HCT116 (cell line): ENCODE data around the gene ARHGAP42. TPM values are rescaled to one million over a fixed set of nuclear protein-coding genes. Genes with fewer than 3 reads are reported as not detected.

Experiments used
- ATAC-seq: fragments of 200-7000 bp; cut with Tn5 transposase; 2 replicates; pipeline ENCODE4 v1.9.1; 2020; ENCODE audit warnings: mild to moderate bottlenecking, moderate library complexity
- BruUV-seq: library from RNA; stranded (reverse); fragments of 400-500 nt; replicated peaks from 2 replicates; lab custom pipeline; 2021; lab: Mats Ljungman, UMichigan
- CTCF ChIA-PET: fragments of 300-600 bp; sonication (Branson Sonifier 250); formaldehyde crosslinking; loops from one replicate; lab custom pipeline; 2021; ENCODE audit warnings: antibody characterized with exemption; lab: Charles Lee
- POLR2A ChIA-PET: fragments of 300-600, 350-600 bp; sonication (Branson Sonifier 250); formaldehyde crosslinking; loops from one replicate; lab custom pipeline; 2021; ENCODE audit warnings: antibody characterized with exemption; lab: Charles Lee
- RAD21 ChIA-PET, 2 experiments: fragments of 300-600 bp; sonication (Branson Sonifier 250); formaldehyde crosslinking; loops; one replicate each; lab custom pipeline; 2023; ENCODE audit warnings: low total read pairs in 2 of 2; ENCODE audit not compliant: uncharacterized antibody in 2 of 2, unreplicated experiment in 2 of 2, low non-redundant PET in 1 of 2; lab: Charles Lee
- DNase-seq: peaks from one replicate; pipeline ENCODE4 v3.0.0-alpha.2; 2010; ENCODE audit warnings: low read depth, low spot score
- H2AFZ ChIP-seq: fragments of 200-600 bp; shearing (Covaris generic), sonication (generic); 2 replicates; pipeline ENCODE4 v1.6.1; 2017; ENCODE audit warnings: low read depth, mixed run types, mixed read lengths, antibody characterized with exemption, low read length; ENCODE audit not compliant: poor library complexity, severe bottlenecking
- H3K27ac ChIP-seq: 2 replicates; pipeline ENCODE4 v1.5.1; 2012; ENCODE audit warnings: low read depth, low read length
- H3K27me3 ChIP-seq: fragments of 200-600 bp; sonication (generic); 2 replicates; pipeline ENCODE4 v1.6.1; 2016; ENCODE audit warnings: mixed run types, low read length, mixed read lengths; ENCODE audit not compliant: insufficient read depth
- H3K36me3 ChIP-seq, 2 experiments: fragments of 200-500 bp in 1 of 2; fragments of 200-600 bp in 1 of 2; sonication (Bioruptor generic) in 1 of 2; sonication (generic) in 1 of 2; 2 replicates each; pipeline versions ENCODE4 v1.5.1 to v1.6.1; 2014 to 2016; ENCODE audit warnings: low read length in 2 of 2, inconsistent platforms in 1 of 2, mixed read lengths in 1 of 2, mixed run types in 1 of 2; ENCODE audit not compliant: insufficient read depth in 2 of 2, control insufficient read depth in 1 of 2
- H3K4me1 ChIP-seq, 2 experiments: fragments of 200-600 bp in 1 of 2; sonication (generic) in 1 of 2; 2 replicates each; pipeline versions ENCODE4 v1.5.1 to v1.6.1; 2012 to 2017; ENCODE audit warnings: low read length in 2 of 2, inconsistent platforms in 1 of 2, mild to moderate bottlenecking in 1 of 2, mixed read lengths in 1 of 2, mixed run types in 1 of 2, moderate library complexity in 1 of 2; ENCODE audit not compliant: insufficient read depth in 2 of 2, control insufficient read depth in 1 of 2
- H3K4me2 ChIP-seq: fragments of 200-600 bp; sonication (generic); 2 replicates; pipeline ENCODE4 v1.6.1; 2017; ENCODE audit warnings: mixed run types, low read length, mixed read lengths
- H3K4me3 ChIP-seq, 2 experiments: fragments of 200-600 bp in 1 of 2; sonication (generic) in 1 of 2; replicated peaks in 1 of 2; 2 replicates each; pipeline ENCODE4 v1.5.1; 2011 to 2016; ENCODE audit warnings: low read length in 2 of 2, control low read depth in 1 of 2, low read depth in 1 of 2, mild to moderate bottlenecking in 1 of 2, mixed read lengths in 1 of 2, mixed run types in 1 of 2
- H3K79me2 ChIP-seq: fragments of 200-600 bp; sonication (generic); 2 replicates; pipeline ENCODE4 v1.6.1; 2017; ENCODE audit warnings: mild to moderate bottlenecking, mixed run types, low read length, moderate library complexity, mixed read lengths; ENCODE audit not compliant: insufficient read depth
- H3K9ac ChIP-seq: fragments of 200-600 bp; sonication (generic); 2 replicates; pipeline ENCODE4 v1.6.1; 2016; ENCODE audit warnings: low read length, mixed read lengths
- H3K9me2 ChIP-seq: fragments of 200-600 bp; sonication (generic), shearing (Covaris generic); 2 replicates; pipeline ENCODE4 v1.6.1; 2017; ENCODE audit warnings: mixed run types, mild to moderate bottlenecking, moderate library complexity; ENCODE audit not compliant: insufficient read depth
- H3K9me3 ChIP-seq, 2 experiments: fragments of 200-500 bp in 1 of 2; fragments of 200-600 bp in 1 of 2; sonication (Bioruptor generic) in 1 of 2; sonication (generic) in 1 of 2; 2 replicates each; pipeline ENCODE4 v1.6.1; 2014 to 2017; ENCODE audit warnings: low read length in 2 of 2, mixed read lengths in 2 of 2, inconsistent platforms in 1 of 2, low read depth in 1 of 2, mild to moderate bottlenecking in 1 of 2, mixed run types in 1 of 2, moderate library complexity in 1 of 2; ENCODE audit not compliant: control insufficient read depth in 1 of 2, insufficient read depth in 1 of 2
- H4K20me1 ChIP-seq: fragments of 200-600 bp; sonication (generic), shearing (Covaris generic); 2 replicates; pipeline ENCODE4 v1.6.1; 2017; ENCODE audit warnings: mixed run types, mild to moderate bottlenecking, moderate library complexity; ENCODE audit not compliant: insufficient read depth
- ATF3 ChIP-seq: IDR thresholded peaks from 2 replicates; pipeline ENCODE4 v1.6.1; 2012
- EGR1 ChIP-seq: IDR thresholded peaks from 2 replicates; pipeline ENCODE4 v1.6.1; 2012; ENCODE audit warnings: low read depth
- EZH2 ChIP-seq: fragments of 200-600 bp; sonication (generic); IDR thresholded peaks from 2 replicates; pipeline ENCODE4 v1.6.1; 2017; ENCODE audit warnings: antibody characterized with exemption, mixed run types
- POLR2A ChIP-seq: IDR thresholded peaks from 2 replicates; pipeline ENCODE4 v1.7.0; 2011; ENCODE audit warnings: borderline replicate concordance; ENCODE audit not compliant: insufficient read depth, insufficient read length; ENCODE audit errors: extremely low read depth
- REST ChIP-seq: IDR thresholded peaks from 2 replicates; pipeline ENCODE4 v1.6.1; 2012; ENCODE audit warnings: low read depth
- SP1 ChIP-seq: IDR thresholded peaks from 2 replicates; pipeline ENCODE4 v1.6.1; 2012; ENCODE audit warnings: low read depth
- SRF ChIP-seq: IDR thresholded peaks from 2 replicates; pipeline ENCODE4 v1.6.1; 2012; ENCODE audit warnings: low read depth
- ZNF274 ChIP-seq: fragments of 200-500 bp; sonication (Bioruptor generic); IDR thresholded peaks from 2 replicates; pipeline ENCODE4 v1.6.1; 2014; ENCODE audit warnings: mild to moderate bottlenecking, low read depth, low read length, inconsistent platforms
- intact Hi-C: fragments of 100-400 bp; cut with micrococcal nuclease; formaldehyde crosslinking; loops from 2 replicates; pipeline ENCODE4 v1.10.0; 2022
- total RNA-seq: library from RNA; stranded (reverse); gene quantifications from one replicate; pipeline ENCODE4 v1.2.1, GENCODE V29; 2021; ENCODE audit not compliant: unreplicated experiment
- TF ChIP-seq, protein P1 (sequence below): IDR thresholded peaks from 2 replicates; pipeline ENCODE4 v1.6.1; 2011; ENCODE audit warnings: mild to moderate bottlenecking, low read length, moderate library complexity; ENCODE audit not compliant: insufficient replicate concordance; ENCODE audit errors: extremely low read depth
- TF ChIP-seq, protein P2 (sequence below): IDR thresholded peaks from 2 replicates; pipeline ENCODE4 v1.6.1; 2012
- TF ChIP-seq, protein P3 (sequence below), 3 experiments: fragments of 200-600 bp in 1 of 3; sonication (generic) in 1 of 3; IDR thresholded peaks in 2 of 3; conservative IDR thresholded peaks in 1 of 3; 2 replicates each; pipeline ENCODE4 v1.5.1; 2012 to 2017; ENCODE audit warnings: low read depth in 2 of 3, low read length in 2 of 3, antibody characterized with exemption in 1 of 3, borderline replicate concordance in 1 of 3, control low read depth in 1 of 3, mild to moderate bottlenecking in 1 of 3, mixed read lengths in 1 of 3, mixed run types in 1 of 3, moderate library complexity in 1 of 3; ENCODE audit not compliant: insufficient read depth in 1 of 3

ARHGAP42 gene
- total RNA-seq, 1 experiment from 2014 or later = 12.3 TPM

DNA sequence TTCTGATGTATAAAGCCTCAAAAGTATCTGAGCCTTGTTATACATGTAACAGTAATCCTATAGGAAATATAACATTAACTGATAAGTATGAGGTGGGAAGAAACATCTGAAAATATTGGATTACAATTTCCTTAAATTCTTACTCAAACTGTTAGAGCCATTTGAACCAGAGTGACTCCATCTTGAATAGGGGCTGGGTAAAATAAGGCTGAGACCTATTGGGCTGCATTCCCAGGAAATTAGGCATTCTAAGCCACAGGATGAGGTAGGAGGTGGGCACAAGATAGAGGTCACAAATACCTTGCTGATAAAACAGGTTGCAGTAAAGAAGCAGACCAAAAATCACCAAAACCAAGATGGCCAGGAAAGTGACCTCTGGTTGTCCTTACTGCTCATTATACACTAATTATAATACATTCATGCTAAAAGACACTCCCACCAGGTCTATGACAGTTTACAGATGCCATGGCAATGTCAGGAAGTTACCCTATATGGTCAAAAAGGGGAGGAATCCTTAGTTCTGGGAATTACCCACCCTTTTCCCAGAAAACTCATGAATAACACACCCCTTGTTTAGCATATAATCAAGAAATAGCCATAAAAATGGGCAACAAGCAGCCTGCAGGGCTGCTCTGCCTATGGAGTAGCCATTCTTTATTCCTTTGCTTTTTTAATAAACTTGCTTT, 327.7 kb downstream of the ARHGAP42 start:
- no peak for ATAC-seq
- Histone ChIP-seq H3K27me3 (no peaks in the 10 kb centered on the region), H3K27ac (no peak overlapping the region), H3K9ac (no peak overlapping the region), H3K79me2 (no peaks in the 10 kb centered on the region), H3K9me3 (no peaks in the 10 kb centered on the region), H3K9me2 (no peaks in the 10 kb centered on the region), H3K4me1 (no peaks in the 10 kb centered on the region), H3K4me3 (no peak overlapping the region), H3K36me3 (no peaks in the 10 kb centered on the region), H2AFZ (no peak overlapping the region), H4K20me1 (no peaks in the 10 kb centered on the region), H3K4me2 (no peak overlapping the region)
- RAD21 ChIA-PET = no interaction called here
- no peak for TF ChIP-seq SRF
- TF ChIP-seq, protein P1, sequence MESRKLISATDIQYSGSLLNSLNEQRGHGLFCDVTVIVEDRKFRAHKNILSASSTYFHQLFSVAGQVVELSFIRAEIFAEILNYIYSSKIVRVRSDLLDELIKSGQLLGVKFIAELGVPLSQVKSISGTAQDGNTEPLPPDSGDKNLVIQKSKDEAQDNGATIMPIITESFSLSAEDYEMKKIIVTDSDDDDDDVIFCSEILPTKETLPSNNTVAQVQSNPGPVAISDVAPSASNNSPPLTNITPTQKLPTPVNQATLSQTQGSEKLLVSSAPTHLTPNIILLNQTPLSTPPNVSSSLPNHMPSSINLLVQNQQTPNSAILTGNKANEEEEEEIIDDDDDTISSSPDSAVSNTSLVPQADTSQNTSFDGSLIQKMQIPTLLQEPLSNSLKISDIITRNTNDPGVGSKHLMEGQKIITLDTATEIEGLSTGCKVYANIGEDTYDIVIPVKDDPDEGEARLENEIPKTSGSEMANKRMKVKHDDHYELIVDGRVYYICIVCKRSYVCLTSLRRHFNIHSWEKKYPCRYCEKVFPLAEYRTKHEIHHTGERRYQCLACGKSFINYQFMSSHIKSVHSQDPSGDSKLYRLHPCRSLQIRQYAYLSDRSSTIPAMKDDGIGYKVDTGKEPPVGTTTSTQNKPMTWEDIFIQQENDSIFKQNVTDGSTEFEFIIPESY = no peak
- TF ChIP-seq ATF3 = no peak
- TF ChIP-seq POLR2A = no peak
- intact Hi-C loops = no loop called here
- DNase-seq = no peak
- CTCF ChIA-PET = no interaction called here
- BruUV-seq = no TSS peak
- POLR2A ChIA-PET = no interaction called here

- Histone ChIP-seq H3K27me3 (no peaks in the 10 kb centered on the region), H3K9me2 (no peaks in the 10 kb centered on the region), H3K4me3 (no peak overlapping the region), H2AFZ (no peak overlapping the region), H3K36me3 (no peaks in the 10 kb centered on the region), H3K27ac (no peak overlapping the region), H3K9me3 (no peaks in the 10 kb centered on the region), H4K20me1 (no peaks in the 10 kb centered on the region), H3K9ac (no peak overlapping the region), H3K79me2 (no peaks in the 10 kb centered on the region), H3K4me1 (no peaks in the 10 kb centered on the region), H3K4me2 (no peak overlapping the region)
- intact Hi-C loops = no loop called here
- no peak for DNase-seq
- ChIA-PET RAD21 (no interaction called here), CTCF (no interaction called here), POLR2A (no interaction called here)
- no TSS peak for BruUV-seq
- no peak for ATAC-seq
- TF ChIP-seq SRF = no peak
- no peak for TF ChIP-seq SP1
- TF ChIP-seq ZNF274 = no peak
- TF ChIP-seq EZH2 = no peak
- TF ChIP-seq, protein P2, sequence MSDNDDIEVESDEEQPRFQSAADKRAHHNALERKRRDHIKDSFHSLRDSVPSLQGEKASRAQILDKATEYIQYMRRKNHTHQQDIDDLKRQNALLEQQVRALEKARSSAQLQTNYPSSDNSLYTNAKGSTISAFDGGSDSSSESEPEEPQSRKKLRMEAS = no peak
- TF ChIP-seq, protein P3, sequence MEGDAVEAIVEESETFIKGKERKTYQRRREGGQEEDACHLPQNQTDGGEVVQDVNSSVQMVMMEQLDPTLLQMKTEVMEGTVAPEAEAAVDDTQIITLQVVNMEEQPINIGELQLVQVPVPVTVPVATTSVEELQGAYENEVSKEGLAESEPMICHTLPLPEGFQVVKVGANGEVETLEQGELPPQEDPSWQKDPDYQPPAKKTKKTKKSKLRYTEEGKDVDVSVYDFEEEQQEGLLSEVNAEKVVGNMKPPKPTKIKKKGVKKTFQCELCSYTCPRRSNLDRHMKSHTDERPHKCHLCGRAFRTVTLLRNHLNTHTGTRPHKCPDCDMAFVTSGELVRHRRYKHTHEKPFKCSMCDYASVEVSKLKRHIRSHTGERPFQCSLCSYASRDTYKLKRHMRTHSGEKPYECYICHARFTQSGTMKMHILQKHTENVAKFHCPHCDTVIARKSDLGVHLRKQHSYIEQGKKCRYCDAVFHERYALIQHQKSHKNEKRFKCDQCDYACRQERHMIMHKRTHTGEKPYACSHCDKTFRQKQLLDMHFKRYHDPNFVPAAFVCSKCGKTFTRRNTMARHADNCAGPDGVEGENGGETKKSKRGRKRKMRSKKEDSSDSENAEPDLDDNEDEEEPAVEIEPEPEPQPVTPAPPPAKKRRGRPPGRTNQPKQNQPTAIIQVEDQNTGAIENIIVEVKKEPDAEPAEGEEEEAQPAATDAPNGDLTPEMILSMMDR (IDR thresholded peaks at IDR 0.05 in 2 of 3, conservative IDR thresholded peaks at IDR 0.05 in 1 of 3; ENCODE audit: borderline replicate concordance in 1 of 3, insufficient read depth in 1 of 3, low read depth in 2 of 3, low read length in 2 of 3) = no peak
- no peak for TF ChIP-seq REST
- TF ChIP-seq POLR2A = no peak
- TF ChIP-seq EGR1 = no peak
Measured at GRCh38 chr11:101019870-101020269, 332.8 kb downstream of the ARHGAP42 start.
